GM18858 (cell line): ENCODE data around the gene LYPD6.
"Not testable (repeated sequence)": the region's sequence is repeated elsewhere in the genome, so short reads cannot be mapped to it uniquely, and the experiment has no call there.

Source experiments
- ATAC-seq: cut with Tn5 transposase; IDR thresholded peaks from one replicate; pipeline ENCODE4 v1.9.1; 2021; ENCODE audit not compliant: unreplicated experiment

LYPD6 gene

GRCh38 chr2:149499204-149499603, 168.8 kb downstream of the LYPD6 start:
- not testable (repeated sequence) for ATAC-seq

DNA sequence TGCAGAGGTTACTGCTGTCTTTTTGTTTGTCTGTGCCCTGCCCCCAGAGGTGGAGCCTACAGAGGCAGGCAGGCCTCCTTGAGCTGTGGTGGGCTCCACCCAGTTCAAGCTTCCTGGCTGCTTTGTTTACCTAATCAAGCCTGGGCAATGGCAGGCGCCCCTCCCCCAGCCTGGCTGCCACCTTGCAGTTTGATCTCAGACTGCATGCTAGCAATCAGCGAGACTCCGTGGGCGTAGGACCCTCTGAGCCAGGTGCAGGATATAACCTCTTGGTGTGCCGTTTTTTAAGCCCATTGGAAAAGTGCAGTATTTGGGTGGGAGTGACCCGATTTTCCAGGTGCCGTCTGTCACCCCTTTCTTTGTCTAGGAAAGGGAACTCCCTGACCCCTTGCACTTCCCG, 176.4 kb downstream of the LYPD6 start:
- not testable (repeated sequence) for ATAC-seq

DNA sequence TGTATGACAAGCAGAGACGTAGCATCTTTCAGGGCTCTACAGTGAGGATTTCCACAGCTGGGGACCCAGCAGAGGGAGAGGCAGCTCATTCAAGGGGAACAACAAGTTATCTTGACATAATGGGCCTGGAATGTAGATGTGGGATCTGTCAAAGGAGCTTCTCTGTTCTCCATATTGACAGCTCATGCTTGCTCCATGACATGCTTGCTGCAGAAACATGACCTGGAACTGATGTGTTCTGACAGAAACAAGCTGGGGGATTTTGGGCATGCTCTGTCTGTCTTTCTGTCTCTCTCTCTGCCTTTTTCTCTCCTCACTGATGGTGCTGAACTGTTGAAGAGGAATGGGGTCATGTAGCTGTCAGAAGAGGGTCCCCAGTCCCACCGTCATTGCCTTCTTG, 177.6 kb downstream of the LYPD6 start:
- no peak for ATAC-seq

- ATAC-seq: no peak
Measured at GRCh38 chr2:149513461-149513860, 183.1 kb downstream of the LYPD6 start.
